H1 (cell line): ENCODE measurements around the gene GDF2. TPM values are rescaled to one million over a fixed set of nuclear protein-coding genes. Genes with fewer than 3 reads are reported as not detected.

Experiments
- polyA plus RNA-seq, 7 experiments: library from polyadenylated mRNA; depleted of rRNA in 3 of 7; stranded (reverse) in 5 of 7; unstranded in 2 of 7; fragments of >200 nt in 5 of 7; fragments of 200-250 nt in 2 of 7; gene quantifications; 1 replicate in 5 of 7; 2 replicates in 1 of 7; 4 replicates in 1 of 7; pipeline versions ENCODE4 v1.2.1 to v1.2.3, GENCODE V29; 2011 to 2013; ENCODE audit warnings: missing spikeins in 2 of 7, mixed read lengths in 2 of 7
- total RNA-seq: library from RNA; stranded (reverse); fragmentation: NEBNext Ultra II Directional; extraction: Animal tissue kit (Norgen Biotek cat#: 25700); gene quantifications from 2 replicates; pipeline ENCODE4 v1.2.1, GENCODE V29; 2021
- TF ChIP-seq, protein P1 (sequence below): IDR thresholded peaks from 2 replicates; pipeline ENCODE4 v1.6.1; 2011; ENCODE audit warnings: low read depth, mild to moderate bottlenecking, low read length; ENCODE audit not compliant: insufficient read depth

The GDF2 gene
- total and polyA plus RNA-seq, 2 of the 8 experiments (the other 6 are each of a cell fraction or from before 2014, with no cell fraction given), result not detected

- TF ChIP-seq, protein P1, sequence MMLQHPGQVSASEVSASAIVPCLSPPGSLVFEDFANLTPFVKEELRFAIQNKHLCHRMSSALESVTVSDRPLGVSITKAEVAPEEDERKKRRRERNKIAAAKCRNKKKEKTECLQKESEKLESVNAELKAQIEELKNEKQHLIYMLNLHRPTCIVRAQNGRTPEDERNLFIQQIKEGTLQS, result no peak
These were observed 45.4 kb downstream of the GDF2 start (continued) for GRCh38 chr10:47367646-47368045.
